HepG2 (cell line): ENCODE results near the gene FAM118B.

ENCODE experiments used
- EP300 ChIP-seq, 3 experiments: sonication (generic) in 1 of 3; formaldehyde crosslinking in 1 of 3; IDR thresholded peaks; 2 replicates each; pipeline versions ENCODE4 v1.5.1 to v1.6.1; 2011 to 2020; ENCODE audit warnings: low read depth in 2 of 3, low read length in 2 of 3, borderline replicate concordance in 1 of 3, improper control_type of control experiment in 1 of 3, mild to moderate bottlenecking in 1 of 3, missing genetic modification reagents in 1 of 3, moderate library complexity in 1 of 3
- GTF2F1 ChIP-seq: fragments of 150-350 bp; IDR thresholded peaks from 2 replicates; pipeline ENCODE4 v1.6.1; 2014; ENCODE audit warnings: low read length
- SMC3 ChIP-seq: IDR thresholded peaks from 2 replicates; pipeline ENCODE4 v1.6.1; 2011; ENCODE audit warnings: low read length, improper control_type of control experiment
- ZHX1 ChIP-seq: sonication (generic); formaldehyde crosslinking; IDR thresholded peaks from 2 replicates; pipeline ENCODE4 v1.8.1; 2022; ENCODE audit warnings: low read depth, mild to moderate bottlenecking, missing genetic modification reagents
- ZNF207 ChIP-seq: fragments of 450-650 bp; IDR thresholded peaks from 2 replicates; pipeline ENCODE4 v1.6.1; 2016; ENCODE audit warnings: antibody characterized with exemption, borderline replicate concordance
- ZNF747 ChIP-seq: sonication (generic); formaldehyde crosslinking; IDR thresholded peaks from 2 replicates; pipeline ENCODE4 v1.8.1; 2023; ENCODE audit warnings: missing genetic modification reagents, mild to moderate bottlenecking, borderline replicate concordance
- TF ChIP-seq, protein P1 (sequence below): sonication (generic); formaldehyde crosslinking; IDR thresholded peaks from 2 replicates; pipeline ENCODE4 v1.5.0; 2020; ENCODE audit warnings: mild to moderate bottlenecking, missing genetic modification reagents, moderate library complexity
- TF ChIP-seq, protein P2 (sequence below): sonication (generic); formaldehyde crosslinking; IDR thresholded peaks from 2 replicates; pipeline ENCODE4 v1.5.0; 2020; ENCODE audit warnings: missing genetic modification reagents, mild to moderate bottlenecking, borderline replicate concordance
- TF ChIP-seq, protein P3 (sequence below): sonication (generic); formaldehyde crosslinking; IDR thresholded peaks from 2 replicates; pipeline ENCODE4 v1.8.1; 2023; ENCODE audit warnings: missing genetic modification reagents, inconsistent platforms, borderline replicate concordance

DNA sequence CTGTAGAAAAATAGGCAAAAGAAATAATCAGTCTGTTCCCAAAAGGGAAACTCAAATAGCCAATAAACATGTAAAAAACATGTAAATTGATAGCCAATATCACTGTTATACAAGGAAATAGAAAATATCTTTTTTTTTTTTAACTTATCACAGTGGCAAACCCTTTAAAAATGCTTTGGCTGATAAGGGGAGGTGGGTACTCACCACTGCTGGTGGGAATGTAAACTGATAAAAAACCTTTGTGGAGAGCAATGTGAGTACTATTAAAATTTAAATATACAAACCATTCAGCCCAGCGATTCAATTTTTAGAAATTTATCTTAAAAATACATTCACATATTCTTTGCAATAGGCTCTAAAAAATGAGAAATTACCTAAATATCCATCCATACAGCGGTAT, 3.7 kb upstream of the FAM118B start:
- TF ChIP-seq, protein P1, sequence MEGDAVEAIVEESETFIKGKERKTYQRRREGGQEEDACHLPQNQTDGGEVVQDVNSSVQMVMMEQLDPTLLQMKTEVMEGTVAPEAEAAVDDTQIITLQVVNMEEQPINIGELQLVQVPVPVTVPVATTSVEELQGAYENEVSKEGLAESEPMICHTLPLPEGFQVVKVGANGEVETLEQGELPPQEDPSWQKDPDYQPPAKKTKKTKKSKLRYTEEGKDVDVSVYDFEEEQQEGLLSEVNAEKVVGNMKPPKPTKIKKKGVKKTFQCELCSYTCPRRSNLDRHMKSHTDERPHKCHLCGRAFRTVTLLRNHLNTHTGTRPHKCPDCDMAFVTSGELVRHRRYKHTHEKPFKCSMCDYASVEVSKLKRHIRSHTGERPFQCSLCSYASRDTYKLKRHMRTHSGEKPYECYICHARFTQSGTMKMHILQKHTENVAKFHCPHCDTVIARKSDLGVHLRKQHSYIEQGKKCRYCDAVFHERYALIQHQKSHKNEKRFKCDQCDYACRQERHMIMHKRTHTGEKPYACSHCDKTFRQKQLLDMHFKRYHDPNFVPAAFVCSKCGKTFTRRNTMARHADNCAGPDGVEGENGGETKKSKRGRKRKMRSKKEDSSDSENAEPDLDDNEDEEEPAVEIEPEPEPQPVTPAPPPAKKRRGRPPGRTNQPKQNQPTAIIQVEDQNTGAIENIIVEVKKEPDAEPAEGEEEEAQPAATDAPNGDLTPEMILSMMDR (CRISPR knock-in tag) = no peak
- TF ChIP-seq ZNF207 = no peak
- TF ChIP-seq ZHX1 (CRISPR knock-in tag) = no peak
- TF ChIP-seq EP300 (IDR thresholded peaks at IDR 0.05; ENCODE audit: low read depth in 2 of 2, low read length in 2 of 2) = no peak
- TF ChIP-seq EP300 (CRISPR knock-in tag; IDR thresholded peaks at IDR 0.05; ENCODE audit: borderline replicate concordance) = no peak
- TF ChIP-seq ZNF747 = no peak
- no peak for TF ChIP-seq SMC3
- TF ChIP-seq GTF2F1 = no peak
- TF ChIP-seq, protein P2, sequence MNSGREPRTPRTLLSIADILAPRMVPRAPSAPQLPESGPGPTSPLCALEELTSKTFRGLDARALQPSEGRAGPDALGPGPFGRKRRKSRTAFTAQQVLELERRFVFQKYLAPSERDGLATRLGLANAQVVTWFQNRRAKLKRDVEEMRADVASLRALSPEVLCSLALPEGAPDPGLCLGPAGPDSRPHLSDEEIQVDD (CRISPR knock-in tag) = no peak
- TF ChIP-seq, protein P3, sequence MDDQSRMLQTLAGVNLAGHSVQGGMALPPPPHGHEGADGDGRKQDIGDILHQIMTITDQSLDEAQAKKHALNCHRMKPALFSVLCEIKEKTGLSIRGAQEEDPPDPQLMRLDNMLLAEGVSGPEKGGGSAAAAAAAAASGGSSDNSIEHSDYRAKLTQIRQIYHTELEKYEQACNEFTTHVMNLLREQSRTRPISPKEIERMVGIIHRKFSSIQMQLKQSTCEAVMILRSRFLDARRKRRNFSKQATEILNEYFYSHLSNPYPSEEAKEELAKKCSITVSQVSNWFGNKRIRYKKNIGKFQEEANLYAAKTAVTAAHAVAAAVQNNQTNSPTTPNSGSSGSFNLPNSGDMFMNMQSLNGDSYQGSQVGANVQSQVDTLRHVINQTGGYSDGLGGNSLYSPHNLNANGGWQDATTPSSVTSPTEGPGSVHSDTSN (CRISPR knock-in tag) = no peak
